Astrocyte of the hippocampus (primary cell): ENCODE measurements around the gene LINGO3.
"Not testable (repeated sequence)": the region's sequence is repeated elsewhere in the genome, so short reads cannot be mapped to it uniquely, and the experiment has no call there.

ENCODE experiments used
- DNase-seq: peaks from one replicate; pipeline ENCODE4 v3.0.0; 2011; ENCODE audit warnings: low read depth, low spot score

Gene LINGO3

DNA sequence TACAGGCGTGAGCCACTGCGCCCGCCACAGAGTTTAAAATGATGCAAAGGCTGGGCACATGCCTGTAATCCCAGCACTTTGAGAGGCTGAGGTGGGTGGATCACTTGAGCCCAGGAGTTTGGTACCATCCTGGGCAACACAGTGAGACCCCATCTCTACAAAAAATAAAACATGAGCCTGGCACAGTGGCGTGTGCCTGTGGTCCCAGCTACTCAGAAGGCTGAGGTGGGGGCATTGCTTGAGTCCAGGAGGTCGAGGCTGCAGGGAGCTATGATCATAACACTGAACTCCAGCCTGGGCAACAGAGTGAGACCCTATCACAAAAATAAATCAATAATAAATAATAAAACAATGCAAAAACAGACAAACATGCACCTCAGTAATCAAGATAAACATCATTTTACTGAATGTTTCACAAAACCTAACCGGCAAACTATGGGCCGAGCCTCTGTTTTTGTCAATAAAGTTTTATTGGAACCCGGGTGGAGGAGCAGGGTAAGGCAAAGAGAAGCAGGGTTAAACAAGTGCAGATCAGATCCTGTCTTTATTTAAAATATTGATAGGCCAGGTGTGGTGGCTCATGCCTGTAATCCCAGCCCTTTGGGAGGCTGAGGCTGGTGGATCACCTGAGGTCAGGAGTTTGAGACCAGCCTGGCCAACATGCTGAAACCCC, 24.0 kb downstream of the LINGO3 start:
- DNase-seq: no peak

DNA sequence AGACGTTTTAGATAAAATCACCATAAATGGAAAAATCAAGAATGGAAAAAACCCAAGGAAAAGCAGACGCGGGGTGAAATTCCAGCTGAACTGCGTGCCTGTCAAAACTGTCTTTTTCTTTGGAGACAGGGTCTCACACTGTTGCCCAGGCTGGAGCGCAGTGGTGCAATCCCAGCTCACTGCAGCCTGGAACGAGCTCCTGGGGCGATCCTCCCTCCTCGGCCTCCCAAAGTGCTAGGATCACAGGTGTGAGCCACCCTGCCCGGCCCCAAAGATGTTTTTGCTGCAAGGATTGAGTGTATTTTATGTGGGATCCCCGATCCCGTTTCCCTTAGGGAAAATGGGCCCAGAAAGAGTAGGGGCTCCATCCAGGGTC, 25.1 kb downstream of the LINGO3 start:
- no peak for DNase-seq

- DNase-seq: peak; percentile 74
Observed at GRCh38 chr19:2282062-2282861, 25.7 kb downstream of the LINGO3 start, which contains the start of gene PEAK3. TSS of gene PEAK3 (minus strand) at chr19:2282175. CDS start at chr19:2280931, 1,244 bp downstream.

DNA sequence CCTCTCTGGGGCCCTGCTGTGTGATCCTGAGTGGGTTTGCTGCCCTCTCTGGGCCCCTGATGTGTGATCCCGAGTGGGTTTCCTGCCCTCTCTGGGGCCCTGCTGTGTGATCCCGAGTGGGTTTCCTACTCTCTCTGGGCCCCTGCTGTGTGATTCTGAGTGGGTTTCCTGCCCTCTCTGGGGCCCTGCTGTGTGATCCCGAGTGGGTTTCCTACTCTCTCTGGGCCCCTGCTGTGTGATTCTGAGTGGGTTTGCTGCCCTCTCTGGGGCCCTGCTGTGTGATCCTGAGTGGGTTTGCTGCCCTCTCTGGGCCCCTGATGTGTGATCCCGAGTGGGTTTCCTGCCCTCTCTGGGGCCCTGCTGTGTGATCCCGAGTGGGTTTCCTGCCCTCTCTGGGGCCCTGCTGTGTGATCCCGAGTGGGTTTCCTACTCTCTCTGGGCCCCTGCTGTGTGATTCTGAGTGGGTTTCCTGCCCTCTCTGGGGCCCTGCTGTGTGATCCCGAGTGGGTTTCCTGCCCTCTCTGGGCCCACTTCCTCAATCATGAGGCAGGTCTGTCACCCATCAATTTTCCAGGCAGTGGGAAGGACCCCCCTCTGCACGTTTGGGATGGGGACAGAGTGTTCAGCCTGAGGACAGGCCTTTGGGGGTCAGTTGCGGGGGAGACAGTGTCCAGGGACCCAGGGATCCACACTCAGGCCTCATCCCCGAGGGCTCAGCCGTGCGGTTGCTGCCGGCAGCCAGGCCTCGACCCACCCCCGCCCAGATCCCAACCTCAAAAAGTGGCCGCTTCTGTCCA, 26.5 kb downstream of the LINGO3 start:
- DNase-seq: not testable (repeated sequence)

GRCh38 chr19:2280633-2281264, 27.2 kb downstream of the LINGO3 start:
- no peak for DNase-seq

DNA sequence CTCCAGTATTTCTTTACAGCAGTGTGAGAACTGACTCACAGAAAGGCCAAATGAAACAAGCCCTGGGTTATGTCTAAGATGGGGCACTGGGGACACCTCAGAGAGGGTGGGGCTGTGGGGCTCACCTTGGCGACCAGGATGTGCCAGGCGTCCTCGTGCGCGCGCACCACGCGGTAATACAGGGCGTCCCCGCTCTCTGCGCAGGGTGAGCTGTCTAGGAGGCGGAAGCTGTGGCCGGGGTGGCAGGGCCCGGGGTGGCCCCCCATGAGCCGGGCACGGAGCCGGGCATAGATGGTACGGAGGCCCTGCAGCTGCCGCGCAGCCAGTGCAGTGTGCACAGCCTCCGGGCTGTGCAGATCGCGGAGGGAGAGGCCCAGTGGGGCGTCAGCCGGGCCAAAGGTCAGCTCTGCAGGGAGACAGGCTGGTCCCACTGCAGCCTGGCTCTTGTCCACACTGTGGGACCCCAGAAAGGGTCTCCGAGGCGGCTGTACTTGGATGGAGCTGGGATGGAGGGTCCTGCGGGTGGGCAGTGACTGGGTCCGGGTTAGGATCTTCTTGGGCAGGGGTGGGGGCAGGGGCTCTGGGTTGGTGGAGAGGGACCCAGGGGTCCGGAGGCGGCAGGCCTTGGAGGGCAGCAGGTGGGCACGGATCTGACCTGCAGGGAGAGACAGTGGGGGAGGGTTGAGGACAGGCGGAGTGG, 29.3 kb downstream of the LINGO3 start:
- DNase-seq: no peak

GRCh38 chr19:2277138-2277537, 30.8 kb downstream of the LINGO3 start:
- DNase-seq: no peak

GRCh38 chr19:2276429-2276986, 31.4 kb downstream of the LINGO3 start:
- no peak for DNase-seq

GRCh38 chr19:2275588-2276428, 32.1 kb downstream of the LINGO3 start:
- DNase-seq: no peak

DNA sequence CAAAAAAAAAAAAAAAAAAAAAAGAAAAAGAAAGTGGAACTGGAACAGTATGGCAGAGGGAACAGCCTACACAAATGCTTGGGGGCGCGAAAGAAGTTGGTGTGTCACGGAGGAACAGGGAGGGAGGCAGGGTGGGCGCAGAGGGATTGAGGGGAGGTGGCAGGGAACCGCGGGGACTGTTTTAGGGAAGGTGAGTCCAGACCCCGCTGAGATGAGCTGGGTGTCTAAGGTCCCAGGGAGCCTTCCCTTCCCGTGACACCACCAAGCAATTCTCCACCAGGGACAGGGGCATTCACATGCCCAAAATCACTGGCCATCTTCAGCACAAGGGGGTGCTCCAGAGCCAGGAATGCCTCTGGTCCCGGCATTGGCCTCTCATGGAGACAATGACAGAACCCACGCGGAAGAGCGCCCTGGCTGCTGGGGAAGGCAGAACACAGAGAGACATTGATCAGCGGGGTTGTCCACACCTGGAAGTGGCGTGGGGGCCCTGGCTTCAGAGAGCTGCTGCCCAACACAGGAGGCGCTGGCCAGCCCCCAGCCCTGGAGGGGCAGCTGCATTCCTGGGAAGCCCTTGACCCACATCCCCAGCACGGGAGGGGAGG, 32.9 kb downstream of the LINGO3 start:
- peak; percentile 82 for DNase-seq

- DNase-seq: no peak
Observed at GRCh38 chr19:2274185-2274711, 33.7 kb downstream of the LINGO3 start.

DNA sequence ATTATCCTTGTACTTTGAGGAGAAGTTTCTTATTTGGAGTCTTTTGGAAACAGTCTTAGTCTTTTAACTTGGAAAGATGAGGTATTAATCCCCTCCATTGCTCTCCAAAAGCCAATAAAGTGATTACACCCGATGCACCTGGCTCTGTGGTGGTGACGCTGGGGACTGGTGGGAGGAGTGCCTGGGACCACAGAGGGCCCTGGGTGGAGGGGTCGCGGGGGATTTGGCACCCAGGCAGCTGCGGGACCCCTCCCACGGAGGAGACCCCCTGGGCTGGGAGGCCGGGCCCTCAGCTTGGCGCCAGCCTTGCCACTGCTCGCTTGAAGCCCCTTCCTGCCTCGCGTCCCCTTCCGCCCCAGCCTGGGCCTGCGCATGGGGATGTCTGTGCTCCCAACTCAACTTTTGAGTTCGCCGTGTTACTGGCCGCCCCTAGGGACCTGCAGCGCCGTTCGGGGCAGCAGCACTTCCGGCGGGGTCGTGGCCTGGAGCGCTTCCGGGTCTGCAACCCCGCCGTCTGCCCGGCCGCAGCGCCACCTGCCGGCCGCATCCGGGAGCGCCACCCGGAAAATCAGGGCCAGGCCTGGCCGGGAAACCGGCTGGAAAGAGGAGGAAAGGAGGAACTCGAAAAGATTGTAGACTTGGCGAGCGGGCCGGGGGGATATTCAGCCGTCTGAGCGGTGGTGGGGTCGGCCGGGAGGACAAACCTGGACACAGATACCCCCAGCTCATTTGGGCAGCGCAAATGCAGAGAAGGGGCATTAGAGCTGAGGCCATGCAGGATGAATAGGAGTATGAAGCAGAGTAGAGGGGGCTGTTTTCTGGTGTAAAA, 34.4 kb downstream of the LINGO3 start:
- DNase-seq: peak; percentile 86

GRCh38 chr19:2271234-2272103, 36.5 kb downstream of the LINGO3 start:
- DNase-seq: peak; percentile 68

DNA sequence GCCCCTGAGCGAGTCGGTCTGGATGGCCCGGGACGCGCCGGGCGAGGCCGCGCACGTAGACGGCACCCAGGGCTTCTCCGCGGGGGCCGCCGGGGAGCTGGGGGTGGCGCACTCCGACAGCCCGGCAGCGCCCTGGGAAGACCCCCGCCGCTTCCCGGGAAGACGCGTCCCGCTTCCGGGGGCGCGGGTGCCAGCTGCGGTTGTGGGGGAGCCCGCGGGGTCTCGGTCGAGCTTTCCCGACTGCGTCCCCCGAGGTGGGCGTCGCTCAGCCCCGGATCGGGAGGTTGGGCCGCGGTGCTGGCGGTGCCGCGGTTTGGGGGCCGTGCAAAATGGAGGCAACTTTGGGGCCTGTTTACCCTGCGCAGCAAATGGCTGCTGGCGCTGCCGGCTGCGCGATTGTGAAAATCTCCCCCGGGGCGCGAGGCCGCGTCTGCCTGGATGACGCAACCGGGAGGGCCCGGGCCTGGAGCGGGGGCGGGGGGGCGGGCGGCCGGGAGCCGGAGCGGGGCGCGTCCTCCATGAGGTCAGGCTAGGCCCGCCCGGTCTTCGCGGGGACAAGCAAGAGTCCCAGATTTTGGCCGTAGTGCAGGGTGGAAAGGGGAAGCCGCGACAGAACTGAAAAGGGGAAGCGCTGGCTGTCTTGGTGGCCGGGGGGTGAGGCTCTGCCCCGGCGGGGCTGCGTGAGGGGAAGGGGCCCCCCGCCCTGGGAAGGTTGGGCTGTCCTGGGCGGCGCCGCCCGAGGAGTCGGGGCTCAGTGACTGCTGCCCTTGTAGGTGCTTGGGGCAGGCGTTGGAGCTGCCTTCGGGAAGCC, 37.3 kb downstream of the LINGO3 start:
- DNase-seq: peak; percentile 92

DNA sequence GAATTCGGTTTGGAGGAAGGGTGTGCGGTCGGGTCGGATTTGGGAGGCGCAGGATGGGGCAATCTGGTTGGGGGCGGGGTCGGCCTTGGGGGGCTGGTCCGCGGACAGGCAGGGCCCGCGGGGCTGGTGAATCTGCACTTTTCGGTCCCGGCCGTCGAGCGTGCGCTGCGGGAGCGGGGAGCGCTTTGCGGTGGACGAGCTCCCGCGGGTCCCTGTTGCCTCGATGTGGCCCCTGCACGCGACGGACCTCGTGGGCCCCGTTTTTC, 37.9 kb downstream of the LINGO3 start:
- peak; percentile 43 for DNase-seq

GRCh38 chr19:2269244-2270156, 38.5 kb downstream of the LINGO3 start:
- peak; percentile 99 for DNase-seq
